Measurements from ENCODE around the gene SDK2.
"Not testable (repeated sequence)": the region's sequence is repeated elsewhere in the genome, so short reads cannot be mapped to it uniquely, and the experiment has no call there.

Gene SDK2

DNA sequence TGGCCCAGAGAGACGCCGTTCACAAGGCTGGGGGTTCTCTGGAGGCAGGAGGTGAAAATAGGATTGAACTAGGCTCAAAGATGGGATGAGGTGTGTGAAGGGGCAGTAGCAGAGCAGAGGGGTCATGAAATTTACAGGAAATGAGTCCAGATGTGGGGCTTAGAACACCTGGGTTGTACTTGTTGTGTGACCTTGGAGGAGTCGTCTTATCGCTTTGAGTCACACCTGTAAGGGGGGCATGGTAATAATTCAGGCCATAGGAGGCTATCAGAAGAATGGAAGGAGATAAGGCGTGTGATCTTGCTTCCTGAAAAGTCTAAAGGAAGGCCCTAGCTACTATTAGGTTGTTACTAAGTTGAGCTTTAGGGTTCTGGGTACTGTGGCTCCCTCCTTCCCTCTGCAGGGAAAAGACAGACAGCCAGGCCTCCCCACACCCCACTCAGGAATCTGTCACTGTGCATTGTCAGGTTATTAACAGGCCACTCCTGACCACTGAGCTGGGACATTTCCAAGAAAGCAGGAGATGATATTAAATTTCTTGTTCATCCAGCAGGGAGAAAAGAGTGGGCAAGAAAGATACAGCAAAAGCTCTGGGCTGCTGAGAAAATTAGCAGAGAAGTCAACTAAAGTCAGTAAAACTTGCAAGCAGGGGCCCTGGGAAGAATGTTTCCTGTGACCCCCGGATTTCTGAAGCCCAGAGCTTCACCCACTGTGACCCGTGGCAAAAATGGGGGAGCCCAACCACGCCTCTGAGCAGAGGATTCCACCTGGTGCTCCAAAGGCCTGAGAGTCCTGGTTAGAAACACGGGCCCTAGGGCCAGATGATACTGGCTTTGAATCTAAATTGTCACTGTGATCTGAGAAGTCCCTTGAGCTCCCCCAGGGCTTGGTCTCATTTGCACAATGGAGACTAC is 326.5 kb downstream of the SDK2 start:
- DNase-seq (ENCODE audit: low read depth), result no peak

DNA sequence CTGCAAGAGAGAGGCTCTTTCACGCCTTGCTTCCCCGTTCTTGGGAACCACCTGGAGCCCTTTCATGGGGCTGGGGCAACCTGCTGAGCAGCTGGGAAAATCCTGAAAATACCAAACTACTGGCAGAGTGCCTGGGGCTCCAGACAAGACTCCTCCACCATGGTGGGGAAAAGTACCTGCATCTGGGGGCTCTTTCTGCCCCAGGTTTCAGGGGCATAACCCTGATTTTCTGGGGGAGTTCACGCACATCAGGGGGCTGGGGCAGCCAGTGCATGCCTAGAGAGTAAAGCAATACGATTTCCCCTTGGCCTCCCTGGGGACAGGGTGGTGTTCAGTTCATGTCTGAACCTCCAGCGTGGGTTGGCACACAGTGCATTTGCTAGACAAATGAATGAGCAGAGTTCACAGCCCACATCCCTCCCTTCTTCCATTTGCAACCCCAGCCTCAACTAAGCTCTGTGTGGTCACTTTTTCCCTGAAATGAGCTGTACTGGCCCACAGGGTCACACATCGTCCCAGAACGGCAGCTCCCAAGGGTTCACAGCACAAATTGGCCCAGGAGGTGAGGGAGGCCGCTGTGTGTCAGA is 327.2 kb downstream of the SDK2 start:
- no peak for DNase-seq (ENCODE audit: low read depth)

DNA sequence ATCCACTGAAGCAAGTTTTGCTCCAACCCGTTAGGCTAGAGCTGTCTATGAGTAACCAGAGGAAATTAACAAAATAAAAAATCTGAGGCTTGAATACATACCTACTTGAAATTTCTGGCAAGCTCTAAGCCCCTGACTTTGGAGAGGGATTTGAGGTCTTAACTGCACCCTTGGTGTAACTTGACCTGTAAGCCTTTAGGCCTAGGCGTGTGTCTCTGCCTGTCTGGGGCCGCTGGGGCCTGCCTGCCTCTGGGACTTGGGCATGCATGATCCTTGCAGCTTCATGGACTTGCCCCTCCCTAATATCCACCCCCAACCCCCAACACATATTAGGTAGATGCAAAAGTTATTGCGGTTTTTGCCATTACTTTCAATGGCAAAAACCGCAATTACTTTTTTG is 328.8 kb downstream of the SDK2 start:
- no peak for DNase-seq (ENCODE audit: low read depth)

DNA sequence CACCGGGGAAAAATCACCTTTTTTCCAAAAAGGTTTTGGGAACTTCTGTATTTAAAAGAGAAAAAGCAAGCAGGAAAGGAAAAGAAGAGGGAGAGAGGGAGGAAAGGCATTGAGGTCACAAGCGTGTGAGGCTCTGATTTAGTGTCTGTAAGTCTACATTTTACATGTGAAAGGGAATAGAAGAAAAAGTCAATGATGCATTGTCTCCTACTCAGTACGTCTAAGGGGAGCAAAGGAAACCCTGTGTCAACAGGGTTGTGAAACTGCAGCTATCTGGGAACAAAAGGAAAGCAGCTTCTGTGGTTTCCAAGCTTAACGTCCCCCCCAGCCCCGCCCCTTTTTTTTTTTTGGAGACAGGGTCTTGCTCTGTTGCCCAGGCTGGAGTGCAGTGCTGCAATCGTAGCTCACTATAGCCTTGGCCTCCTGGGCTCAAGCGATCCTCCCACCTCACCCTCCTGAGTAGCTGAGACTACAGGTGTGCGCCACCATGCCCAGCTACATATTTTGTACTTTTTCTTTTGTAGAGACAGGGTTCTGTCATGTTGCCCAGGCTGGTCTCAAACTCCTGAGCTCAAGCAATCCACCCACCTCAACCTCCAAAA is 330.6 kb downstream of the SDK2 start:
- no peak for DNase-seq (ENCODE audit: low read depth)

DNA sequence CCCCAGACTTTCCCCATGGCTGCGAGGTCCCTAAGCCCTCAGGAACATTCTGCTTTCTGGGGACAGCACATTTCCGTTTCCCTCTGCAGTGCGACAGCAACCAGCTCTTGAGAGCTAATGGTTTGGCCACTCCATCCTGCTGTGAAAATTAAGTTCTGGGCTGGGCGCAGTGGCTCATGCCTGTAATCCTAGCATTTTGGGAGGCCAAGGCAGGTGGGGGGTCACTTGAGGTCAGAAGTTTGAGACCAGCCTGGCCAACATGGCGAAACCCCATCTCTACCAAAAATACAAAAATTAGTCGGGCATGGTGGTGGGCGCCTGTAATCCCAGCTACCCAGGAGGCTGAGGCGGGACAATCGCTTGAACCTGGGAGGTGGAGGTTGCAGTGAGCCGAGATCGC is 331.4 kb downstream of the SDK2 start:
- not testable (repeated sequence) for DNase-seq (ENCODE audit: low read depth)

DNA sequence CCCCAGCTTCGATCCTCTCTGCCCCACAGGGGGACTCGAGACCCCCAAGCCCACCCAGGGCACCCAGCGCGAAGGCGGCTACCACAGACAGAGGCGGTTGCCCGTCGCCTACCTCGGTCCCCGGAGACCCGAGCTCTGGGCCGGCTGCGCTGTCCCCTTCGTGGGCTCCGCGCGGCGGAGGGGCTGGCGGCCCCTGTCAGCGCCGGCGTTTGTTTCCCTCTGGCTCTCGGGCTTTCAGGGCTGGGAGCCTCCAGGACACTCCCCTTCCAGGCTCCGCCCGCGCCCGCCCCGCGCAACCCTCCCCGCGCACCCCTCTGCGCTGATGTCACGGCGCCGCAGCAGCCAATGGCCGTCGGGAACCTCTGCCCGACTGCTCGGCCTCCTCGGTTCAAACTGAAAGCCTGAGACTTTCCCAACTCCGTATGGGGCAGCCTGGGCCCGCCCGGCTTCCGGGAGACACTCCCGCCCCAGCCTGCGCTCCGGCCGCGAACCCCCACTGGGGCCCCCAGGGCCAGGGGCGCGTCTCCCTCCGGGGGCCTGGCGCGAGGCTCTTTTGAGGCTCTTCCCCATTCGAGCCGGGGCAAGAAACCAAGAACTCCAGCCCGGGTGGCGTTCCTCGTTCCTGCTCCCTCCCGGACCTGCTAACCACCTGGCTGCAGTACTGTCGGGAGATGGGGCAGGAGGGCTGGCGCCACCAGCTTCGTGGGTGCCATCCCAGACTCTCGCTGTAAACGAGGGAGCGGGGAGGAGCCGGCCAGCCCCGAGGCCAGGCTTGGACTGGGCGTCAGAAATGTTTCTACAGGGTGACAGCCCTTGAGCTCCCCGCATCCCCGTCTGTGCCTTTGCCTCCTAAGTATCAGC is 332.2 kb downstream of the SDK2 start, which contains the start of gene CDC42EP4:
Gene CDC42EP4 (minus strand): TSS at position 221 of the 861 bp plus-strand sequence. CDS start 25,501 bp downstream, outside the sequence.
- peak; percentile 68 for DNase-seq (ENCODE audit: low read depth)

DNA sequence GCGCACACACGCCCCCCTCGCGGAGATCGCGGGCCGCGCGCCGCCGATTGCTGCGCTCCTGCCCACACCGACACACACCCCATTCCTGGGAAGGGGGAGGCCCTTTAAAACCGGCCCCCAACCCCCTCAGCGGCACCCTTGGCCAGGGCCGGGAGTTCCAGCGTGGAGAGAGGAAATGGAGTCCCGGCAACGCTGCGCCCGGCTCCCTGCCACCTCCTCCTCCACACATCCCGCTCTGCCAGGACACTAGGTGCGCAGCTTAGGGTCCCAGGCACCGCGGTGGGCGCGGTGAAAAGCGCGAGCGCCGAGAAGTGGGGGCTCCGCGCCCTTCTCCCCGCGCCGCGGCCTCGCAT is 332.8 kb downstream of the SDK2 start:
- no peak for DNase-seq (ENCODE audit: low read depth)

DNA sequence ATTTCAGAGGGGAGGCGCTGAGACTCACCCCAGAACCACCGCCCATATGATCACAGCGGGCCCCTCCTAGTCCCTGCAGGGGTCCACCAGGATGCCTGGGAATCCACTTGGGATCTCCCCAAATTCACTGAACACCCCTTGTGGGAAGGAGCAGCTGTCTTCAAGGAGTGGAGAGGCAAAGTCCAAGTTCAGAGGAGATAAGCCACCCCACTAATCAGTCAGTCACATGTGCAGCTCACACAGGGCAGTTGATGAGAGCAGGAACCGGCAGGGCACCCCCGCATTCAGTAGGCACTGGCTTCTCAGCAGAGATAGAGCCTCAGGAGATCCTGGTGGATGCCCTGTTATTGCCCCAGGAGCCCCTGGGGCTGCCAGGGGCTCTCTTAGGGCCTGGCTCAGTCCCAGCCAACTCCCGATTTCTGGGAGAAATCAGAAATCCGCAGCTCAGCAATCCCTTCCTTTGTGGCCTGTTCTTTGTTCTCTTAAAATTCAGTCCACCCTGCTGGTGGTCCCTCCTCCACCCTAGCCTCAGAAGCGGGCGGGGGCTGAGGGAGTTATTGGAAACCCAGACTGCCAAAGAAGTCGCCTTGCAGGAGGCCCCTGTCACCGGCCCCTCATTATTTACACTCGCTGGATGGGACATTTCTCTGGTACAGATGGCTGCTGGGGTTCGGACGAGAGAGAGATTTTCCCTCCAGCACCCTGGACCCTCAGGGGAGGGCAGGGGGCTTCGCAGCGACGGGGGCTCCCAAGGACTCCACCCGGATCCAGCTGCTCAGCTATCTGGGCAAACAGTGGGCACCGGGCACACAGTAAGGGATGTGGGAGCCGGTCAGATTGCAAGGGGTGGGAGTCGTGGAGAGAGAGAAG is 334.3 kb downstream of the SDK2 start:
- DNase-seq (ENCODE audit: low read depth), result no peak

DNA sequence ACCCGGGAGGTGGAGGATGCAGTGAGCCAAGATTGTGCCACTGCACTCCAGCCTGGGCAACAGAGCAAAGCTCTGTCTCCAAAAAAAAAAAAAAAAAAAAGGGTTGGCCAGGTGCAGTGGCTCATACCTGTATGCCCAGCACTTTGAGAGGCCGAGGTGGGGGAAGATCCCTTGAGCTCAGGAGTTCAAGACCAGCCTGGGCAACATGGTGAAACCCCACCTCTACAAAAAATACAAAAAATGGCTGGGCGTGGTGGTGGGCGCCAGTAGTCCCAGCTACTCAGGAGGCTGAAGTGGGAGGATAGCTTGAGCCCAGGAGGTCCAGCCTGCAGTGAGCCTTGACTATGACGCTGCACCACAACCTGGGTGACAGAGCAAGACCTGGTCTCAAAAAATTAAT is 335.3 kb downstream of the SDK2 start:
- not testable (repeated sequence) for DNase-seq (ENCODE audit: low read depth)

DNA sequence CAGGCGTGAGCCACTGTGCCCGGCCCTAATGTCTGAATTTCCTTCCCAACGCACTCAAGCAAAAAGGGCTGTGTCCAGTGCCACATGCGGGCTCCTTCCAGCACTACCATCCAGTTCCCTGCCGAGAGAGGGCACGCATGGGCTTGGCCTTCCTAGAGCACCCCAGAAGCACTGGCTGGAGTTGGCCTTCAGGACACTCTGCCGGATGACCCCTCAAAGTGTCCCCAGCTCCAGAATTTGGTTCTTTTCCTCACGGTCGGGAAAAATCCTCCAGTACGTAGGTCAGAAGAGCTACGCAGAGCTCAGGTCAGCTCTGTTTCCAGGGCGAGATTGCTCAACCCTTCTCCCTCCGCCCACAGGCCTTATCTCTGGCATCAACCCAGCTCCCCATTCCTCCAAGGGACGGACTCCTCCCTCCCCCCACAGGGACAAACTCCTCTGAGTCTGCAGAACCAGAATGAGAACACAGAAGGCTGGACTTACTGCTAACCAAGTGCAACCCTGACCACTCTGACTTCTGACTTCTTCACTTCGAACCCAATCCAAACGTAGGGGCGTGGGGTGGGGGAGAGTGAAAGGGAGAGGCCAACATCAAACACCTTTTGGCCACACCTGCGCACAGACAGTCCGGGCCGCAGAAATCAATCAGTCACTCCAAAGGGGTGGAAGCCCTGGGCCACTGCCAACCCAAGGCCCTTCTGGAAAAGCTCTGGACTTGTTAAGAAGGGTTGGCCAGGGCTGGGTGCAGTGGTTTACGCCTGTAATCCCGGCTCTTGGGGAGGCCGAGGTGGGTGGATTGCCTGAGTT is 336.0 kb downstream of the SDK2 start:
- no peak for DNase-seq (ENCODE audit: low read depth)

DNA sequence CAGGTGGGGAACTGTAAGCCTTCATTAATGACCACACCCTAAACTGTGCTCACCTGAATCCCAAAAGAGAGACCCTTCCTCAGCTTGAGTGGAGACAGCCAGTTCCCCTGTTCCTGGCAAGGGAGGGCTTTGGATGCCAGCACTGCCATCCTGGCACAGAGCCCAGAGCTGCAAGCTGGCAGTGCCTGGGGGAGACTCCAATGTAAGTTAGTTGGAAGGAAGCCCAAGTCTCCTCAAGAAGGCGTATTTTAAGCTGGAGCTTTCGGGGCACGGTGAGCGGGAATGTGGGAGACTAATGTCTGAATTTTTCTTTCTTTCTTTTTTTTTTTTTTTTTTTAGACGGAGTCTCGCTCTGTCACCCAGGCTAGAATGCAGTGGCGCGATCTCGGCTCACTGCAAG is 337.1 kb downstream of the SDK2 start:
- no peak for DNase-seq (ENCODE audit: low read depth)

DNA sequence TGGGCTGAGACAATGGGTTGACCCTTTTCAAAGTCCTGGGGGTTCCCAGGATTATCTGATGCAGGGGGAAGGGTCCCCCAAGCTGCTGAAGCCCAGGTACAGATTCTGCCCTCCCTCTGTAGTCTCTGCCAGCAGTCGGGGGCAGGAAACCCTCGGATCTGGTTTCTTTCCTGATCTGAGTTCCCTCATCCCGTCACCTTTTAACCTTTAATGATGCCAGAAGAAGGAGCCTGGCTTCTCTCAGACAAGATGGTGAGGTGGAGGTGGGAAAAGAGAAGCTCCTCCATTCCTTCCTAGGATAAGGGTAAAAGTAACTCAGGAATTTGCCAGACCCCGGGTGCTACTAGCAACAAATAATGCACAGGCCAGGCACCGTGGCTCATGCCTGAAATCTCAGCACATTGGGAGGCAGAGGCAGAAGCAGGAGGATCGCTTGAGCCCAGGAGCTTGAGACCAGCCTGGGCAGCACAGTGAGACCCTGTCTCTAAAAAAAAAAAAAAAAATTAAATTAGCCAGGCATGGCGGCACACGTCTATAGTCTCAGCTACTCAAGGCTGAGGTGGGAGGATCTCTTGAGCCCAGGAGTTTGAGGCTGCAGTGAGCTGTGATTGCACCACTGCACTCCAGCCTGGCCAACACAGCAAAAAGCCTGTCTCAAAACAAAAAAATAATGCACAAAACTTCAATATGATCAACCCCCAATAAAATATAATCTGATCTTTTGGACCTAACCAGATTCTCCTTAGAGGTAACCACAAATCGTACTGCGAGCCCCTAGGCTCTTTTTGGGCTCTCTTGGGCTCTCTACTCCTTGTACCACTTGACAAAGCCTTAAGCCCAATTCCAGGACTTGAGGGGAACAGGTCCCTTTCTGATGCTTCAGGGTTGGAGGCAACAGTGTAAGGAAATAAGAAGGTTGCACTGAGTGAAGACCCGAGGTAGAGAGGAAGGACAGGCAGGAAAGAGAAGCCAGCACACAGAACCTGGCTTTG is 338.1 kb downstream of the SDK2 start:
- no peak for DNase-seq (ENCODE audit: low read depth)

DNA sequence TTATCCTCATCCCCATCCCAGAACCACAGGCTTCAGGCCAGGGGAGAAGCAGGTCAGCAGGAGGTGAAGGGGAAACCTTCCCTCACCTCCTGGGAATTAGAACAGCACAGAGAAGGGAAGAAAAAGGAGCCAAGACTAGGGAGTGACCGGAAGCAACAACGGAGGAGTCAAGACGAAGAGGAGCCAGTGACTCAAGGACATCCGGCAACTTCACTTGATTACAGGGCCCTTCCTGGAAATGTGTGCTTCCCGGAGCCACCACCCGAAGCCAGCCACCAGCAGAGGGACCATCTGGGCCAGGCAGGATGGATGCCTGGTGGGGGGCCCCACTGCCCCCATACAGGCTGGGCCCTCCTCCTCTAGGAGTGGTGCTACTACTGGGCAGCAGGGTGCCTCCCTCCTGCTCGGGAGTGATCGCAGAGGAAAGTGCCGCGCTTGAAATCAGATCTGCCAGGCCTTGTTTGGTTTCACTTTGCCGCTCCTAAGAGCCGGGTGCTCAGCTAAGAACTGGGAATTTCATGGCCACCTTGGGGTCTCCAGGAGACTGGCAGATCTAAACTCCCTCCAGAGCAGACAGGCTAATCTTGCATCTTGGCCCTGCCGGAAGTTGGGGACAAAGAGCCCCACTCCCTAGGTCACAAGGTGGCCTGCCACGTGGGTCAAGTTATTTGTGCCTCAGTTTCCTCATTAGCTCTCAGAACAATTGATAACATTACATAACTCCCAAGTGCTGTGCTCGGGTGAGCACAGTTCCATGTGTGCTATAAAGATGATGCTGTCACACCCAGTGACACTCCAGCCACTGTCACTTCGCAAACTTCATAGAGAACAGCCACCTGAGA is 339.1 kb downstream of the SDK2 start:
- DNase-seq (ENCODE audit: low read depth), result no peak

DNA sequence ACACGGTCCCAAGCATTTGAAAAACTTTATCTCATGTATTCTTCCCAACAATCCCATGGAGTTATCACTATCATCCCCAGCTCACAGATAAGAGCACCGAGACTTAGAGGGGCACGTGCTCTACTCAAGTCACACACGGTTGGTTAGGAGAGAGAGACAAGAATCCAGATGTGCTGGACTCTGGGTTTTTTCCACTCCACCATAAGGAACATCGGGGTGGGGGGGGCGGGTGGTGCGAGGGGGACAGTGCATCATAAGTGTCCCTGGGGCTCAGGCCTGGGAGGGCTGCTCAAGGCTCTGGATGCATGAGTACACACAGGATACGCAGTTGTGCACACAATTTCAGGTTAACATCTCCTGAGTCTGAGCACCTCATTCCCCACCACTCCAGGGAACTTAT is 339.8 kb downstream of the SDK2 start:
- DNase-seq (ENCODE audit: low read depth), result no peak

DNA sequence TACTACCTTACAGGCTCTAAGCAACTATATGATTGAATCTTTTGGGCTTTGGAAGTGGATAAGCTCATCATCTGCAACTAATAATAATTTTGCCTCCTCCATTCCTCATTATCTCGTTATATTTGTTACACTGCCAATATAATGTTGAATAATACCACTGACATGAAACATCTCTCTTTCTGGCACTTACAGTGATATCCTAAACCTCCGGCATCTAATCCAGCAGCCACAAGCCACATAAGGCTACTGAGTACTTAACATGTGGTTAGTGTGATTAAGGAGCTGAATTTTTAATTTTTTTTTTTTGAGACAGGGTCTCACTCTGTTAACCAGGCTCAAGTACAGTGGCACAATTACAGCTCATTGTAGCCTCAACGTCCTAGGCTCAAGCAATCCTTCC is 342.1 kb downstream of the SDK2 start:
- DNase-seq (ENCODE audit: low read depth), result no peak

DNA sequence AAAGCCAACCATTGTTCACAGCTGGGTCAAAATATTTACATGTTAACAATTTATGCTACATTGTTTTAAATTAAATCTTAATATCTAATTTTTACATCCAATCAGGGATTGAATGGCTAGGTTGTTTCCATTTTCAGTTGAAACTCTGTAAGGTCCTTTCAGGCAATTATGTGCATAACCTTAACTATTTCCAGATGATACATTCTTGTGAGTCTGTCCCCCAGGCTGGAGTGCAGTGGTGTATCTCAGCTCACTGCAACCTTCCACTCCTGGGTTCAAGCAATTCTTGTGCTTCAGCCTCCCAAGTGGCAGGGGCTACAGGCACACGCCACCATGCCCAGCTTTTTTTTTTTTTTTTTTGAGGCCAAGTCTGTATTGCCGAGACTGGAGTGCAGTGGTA is 342.9 kb downstream of the SDK2 start:
- DNase-seq (ENCODE audit: low read depth), result no peak

DNA sequence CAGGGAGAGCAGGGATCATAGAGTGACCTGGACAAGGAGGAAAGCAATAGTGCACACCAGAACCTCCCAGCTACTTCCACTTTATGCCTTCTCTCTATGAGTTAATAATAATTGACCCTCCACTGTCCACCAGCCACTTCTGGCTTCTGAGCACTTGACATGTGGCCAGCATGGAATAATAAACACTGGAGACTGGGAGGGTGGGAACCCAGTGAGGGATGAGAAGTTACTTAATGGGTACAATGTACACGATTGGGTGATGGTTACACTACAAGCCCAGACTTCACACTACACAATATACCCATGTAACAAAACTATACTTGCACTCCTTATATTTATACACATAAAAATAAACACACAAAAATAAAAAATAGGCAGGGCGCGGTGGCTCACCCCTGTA is 343.9 kb downstream of the SDK2 start:
- DNase-seq (ENCODE audit: low read depth), result no peak

Measured in stimulated activated CD8-positive, alpha-beta memory T cell treated with anti-CD3 and anti-CD28 coated beads, Interleukin-12 subunit alpha, Interleukin-12 subunit beta, amount 100 ng/mL, for 1 hour (primary cell).